WTC11 (cell line): ENCODE data around the gene GOLGA2. TPM values are rescaled to one million over a fixed set of nuclear protein-coding genes. Genes with fewer than 3 reads are reported as not detected.

Experiments
- ATAC-seq: fragments of 200-7000 bp; cut with Tn5 transposase; 2 replicates; pipeline ENCODE4 v1.10.0; 2021; ENCODE audit warnings: mild to moderate bottlenecking, moderate library complexity
- Bru-seq: library from RNA; stranded (reverse); fragments of 400-500 nt; gene quantifications from one replicate; lab custom pipeline; 2021; lab: Mats Ljungman, UMichigan
- CTCF ChIA-PET: fragments of 300-600 bp; sonication (Branson Sonifier 250); formaldehyde crosslinking; loops from one replicate; lab custom pipeline; 2021; ENCODE audit warnings: antibody characterized with exemption; lab: Charles Lee
- POLR2A ChIA-PET: fragments of 350-600 bp; sonication (Branson Sonifier 250); formaldehyde crosslinking; loops from one replicate; lab custom pipeline; 2021; ENCODE audit warnings: antibody characterized with exemption; lab: Charles Lee
- DNase-seq: peaks from one replicate; pipeline ENCODE4 v3.0.0; 2021; ENCODE audit warnings: low spot score
- H3K27ac Mint-ChIP-seq: 2 replicates; pipeline ENCODE4 v1.8.0; 2021; ENCODE audit warnings: mixed read lengths
- H3K27me3 Mint-ChIP-seq: 2 replicates; pipeline ENCODE4 v1.8.0; 2021; ENCODE audit warnings: low read depth, mild to moderate bottlenecking, moderate library complexity, mixed read lengths
- H3K36me3 Mint-ChIP-seq: 2 replicates; pipeline ENCODE4 v1.8.0; 2021; ENCODE audit warnings: mixed read lengths
- H3K4me1 Mint-ChIP-seq: 2 replicates; pipeline ENCODE4 v1.8.0; 2022; ENCODE audit warnings: mixed read lengths
- H3K4me3 Mint-ChIP-seq: 2 replicates; pipeline ENCODE4 v1.8.0; 2021; ENCODE audit warnings: mild to moderate bottlenecking, moderate library complexity, mixed read lengths
- H3K9me3 Mint-ChIP-seq: 2 replicates; pipeline ENCODE4 v1.8.0; 2021; ENCODE audit warnings: mixed read lengths
- AFF4 ChIP-seq: sonication (generic); formaldehyde crosslinking; IDR thresholded peaks from 2 replicates; pipeline ENCODE4 v1.8.1; 2023; ENCODE audit warnings: mild to moderate bottlenecking, missing genetic modification reagents, borderline replicate concordance
- ATF1 ChIP-seq: sonication (generic); formaldehyde crosslinking; IDR thresholded peaks from 2 replicates; pipeline ENCODE4 v1.8.1; 2023; ENCODE audit warnings: mild to moderate bottlenecking, moderate library complexity, missing genetic modification reagents
- ATF2 ChIP-seq: sonication (generic); formaldehyde crosslinking; IDR thresholded peaks from 2 replicates; pipeline ENCODE4 v1.8.1; 2022; ENCODE audit warnings: low read depth, missing genetic modification reagents, borderline replicate concordance
- CDX4 ChIP-seq: fragments of 250-450 bp; sonication (Bioruptor Pico); IDR thresholded peaks from 2 replicates; pipeline ENCODE4 v1.9.0; 2021; ENCODE audit warnings: moderate library complexity, mild to moderate bottlenecking, inconsistent platforms, borderline replicate concordance
- CREM ChIP-seq: sonication (generic); formaldehyde crosslinking; IDR thresholded peaks from 2 replicates; pipeline ENCODE4 v1.8.1; 2022; ENCODE audit warnings: mild to moderate bottlenecking, missing genetic modification reagents, moderate library complexity
- E2F1 ChIP-seq: sonication (generic); formaldehyde crosslinking; IDR thresholded peaks from 2 replicates; pipeline ENCODE4 v1.8.0; 2022; ENCODE audit warnings: mild to moderate bottlenecking, missing genetic modification reagents
- E2F5 ChIP-seq: sonication (generic); formaldehyde crosslinking; IDR thresholded peaks from 2 replicates; pipeline ENCODE4 v1.8.1; 2022; ENCODE audit warnings: mild to moderate bottlenecking, moderate library complexity, missing genetic modification reagents
- ELF4 ChIP-seq: sonication (generic); formaldehyde crosslinking; IDR thresholded peaks from 2 replicates; pipeline ENCODE4 v1.8.1; 2022; ENCODE audit warnings: low read depth, mild to moderate bottlenecking, moderate library complexity, missing genetic modification reagents
- EMX1 ChIP-seq: fragments of 250-450 bp; sonication (Bioruptor Pico); IDR thresholded peaks from 2 replicates; pipeline ENCODE4 v1.8.0; 2021; ENCODE audit warnings: mild to moderate bottlenecking
- GABPB1 ChIP-seq: sonication (generic); formaldehyde crosslinking; IDR thresholded peaks from 2 replicates; pipeline ENCODE4 v1.8.1; 2023; ENCODE audit warnings: mild to moderate bottlenecking, missing genetic modification reagents
- GTF2I ChIP-seq: fragments of 250-450 bp; sonication (Bioruptor Pico); conservative IDR thresholded peaks from 2 replicates; pipeline ENCODE4 v1.4.0; 2021; ENCODE audit warnings: mild to moderate bottlenecking
- JAZF1 ChIP-seq: fragments of 250-450 bp; sonication (Bioruptor Pico); IDR thresholded peaks from 2 replicates; pipeline ENCODE4 v1.9.0; 2021; ENCODE audit warnings: moderate library complexity, mild to moderate bottlenecking, inconsistent platforms
- JUN ChIP-seq: sonication (generic); formaldehyde crosslinking; IDR thresholded peaks from 2 replicates; pipeline ENCODE4 v1.8.0; 2023; ENCODE audit warnings: mild to moderate bottlenecking, missing genetic modification reagents
- MAX ChIP-seq: sonication (generic); formaldehyde crosslinking; IDR thresholded peaks from 2 replicates; pipeline ENCODE4 v1.8.0; 2022; ENCODE audit warnings: mild to moderate bottlenecking, missing genetic modification reagents
- MXD4 ChIP-seq: fragments of 250-450 bp; sonication (Bioruptor Pico); IDR thresholded peaks from 2 replicates; pipeline ENCODE4 v1.8.0; 2021; ENCODE audit warnings: mild to moderate bottlenecking, moderate library complexity, borderline replicate concordance
- MYBL2 ChIP-seq: sonication (generic); formaldehyde crosslinking; IDR thresholded peaks from 2 replicates; pipeline ENCODE4 v1.8.1; 2023; ENCODE audit warnings: mild to moderate bottlenecking, moderate library complexity, missing genetic modification reagents
- PREB ChIP-seq: sonication (generic); formaldehyde crosslinking; IDR thresholded peaks from 2 replicates; pipeline ENCODE4 v1.8.1; 2022; ENCODE audit warnings: mild to moderate bottlenecking, missing genetic modification reagents, moderate library complexity, borderline replicate concordance
- SMAD4 ChIP-seq: sonication (generic); formaldehyde crosslinking; IDR thresholded peaks from 2 replicates; pipeline ENCODE4 v1.8.0; 2022; ENCODE audit warnings: mild to moderate bottlenecking, missing genetic modification reagents
- SOX15 ChIP-seq: fragments of 250-450 bp; sonication (Bioruptor Pico); IDR thresholded peaks from 2 replicates; pipeline ENCODE4 v1.9.0; 2021; ENCODE audit warnings: mild to moderate bottlenecking
- ZNF317 ChIP-seq: sonication (generic); formaldehyde crosslinking; IDR thresholded peaks from 2 replicates; pipeline ENCODE4 v1.8.1; 2023; ENCODE audit warnings: low read depth, mild to moderate bottlenecking, moderate library complexity, missing genetic modification reagents, borderline replicate concordance
- ZNF512 ChIP-seq: sonication (generic); formaldehyde crosslinking; IDR thresholded peaks from 2 replicates; pipeline ENCODE4 v1.8.1; 2022; ENCODE audit warnings: missing genetic modification reagents, borderline replicate concordance
- long read RNA-seq, 3 experiments: library from RNA in 1 of 3; library from capped mRNA in 1 of 3; library from polyadenylated mRNA in 1 of 3; unstranded in 2 of 3; stranded (forward) in 1 of 3; transcript quantifications; one replicate each; pipeline ENCODE4 v2.0.0, GENCODE V29; 2021
- total RNA-seq: library from RNA; stranded (reverse); gene quantifications from 3 replicates; pipeline ENCODE4 v1.2.3, GENCODE V29; 2021

The GOLGA2 gene
- total RNA-seq (54.7 to 66.3 TPM (median 58.8 TPM) in 3 replicates), Bru-seq, nascent RNA (percentile 75 among the genes with signal in this experiment)
- long read RNA-seq, experiment 1, full-length matches to known transcripts: 23 of 82 reads
- long read RNA-seq, experiment 1, partial matches to known transcripts: 26 of 82 reads
- long read RNA-seq, experiment 1, other reads (novel, unspliced or antisense): 33 of 82 reads
- long read RNA-seq, experiment 2, full-length matches to known transcripts: 3 of 49 reads
- long read RNA-seq, experiment 2, partial matches to known transcripts: 39 of 49 reads
- long read RNA-seq, experiment 2, other reads (novel, unspliced or antisense): 7 of 49 reads
- long read RNA-seq, experiment 3: 0 reads

GRCh38 chr9:128275198-128276007 is at the start of gene GOLGA2:
Gene GOLGA2 (minus strand): TSS chr9:128276007. CDS start chr9:128275976, 31 bp downstream.
- peak; percentile 16 for ATAC-seq
- H3K9me3 Mint-ChIP-seq: no peaks in the 10 kb centered on the region
- peak within 1 kb of the TSS; percentile 97 for H3K27ac Mint-ChIP-seq
- CTCF ChIA-PET: interaction anchor here (0.5 to 3.2 kb wide), 19 partner anchors 13 to 753 kb away, joined by 3 to 25 read pairs (median 5); partner anchors contain the start of genes CERCAM and SH3GLB2
- peak within 1 kb of the TSS; percentile 92 for H3K4me3 Mint-ChIP-seq
- no peak for TF ChIP-seq JAZF1 (CRISPR knock-in tag)
- TF ChIP-seq ZNF317: no peak
- TF ChIP-seq AFF4 (CRISPR knock-in tag): no peak
- no peak for TF ChIP-seq SMAD4 (CRISPR knock-in tag)
- POLR2A ChIA-PET: interaction anchor here (0.6 to 1.0 kb wide), 12 partner anchors 20 to 180 kb away, joined by 3 to 10 read pairs (median 4); partner anchors contain the start of gene ODF2
- H3K36me3 Mint-ChIP-seq: peaks cover 12% of the 10 kb centered on the region
- DNase-seq: peak; percentile 48
- no peaks in the 10 kb centered on the region; the same call in 1 of the 2 replicates for H3K27me3 Mint-ChIP-seq
- H3K4me1 Mint-ChIP-seq: peaks cover 14% of the 10 kb centered on the region

GRCh38 chr9:128324401-128324800 is 48.6 kb upstream of the GOLGA2 start:
- Mint-ChIP-seq H3K4me1 (0 out of 2 replicates have a peak, but pooled peaks cover 8% of the 10 kb centered on the region), H3K4me3 (peak overlapping the region; percentile 88), H3K9me3 (no peaks in the 10 kb centered on the region), H3K27me3 (no peaks in the 10 kb centered on the region), H3K36me3 (peaks cover 6% of the 10 kb centered on the region; the same call in 1 of the 2 replicates), H3K27ac (no peak overlapping the region)
- ChIA-PET CTCF (interaction anchor here (1.3 kb wide), 1 partner anchor 17 kb away, joined by 7 read pairs; no protein-coding TSS in a partner anchor), POLR2A (no interaction called here)
- DNase-seq (no peak), ATAC-seq (no peak)
- no peak for TF ChIP-seq GTF2I (CRISPR knock-in tag)
- no peak for TF ChIP-seq ELF4 (CRISPR knock-in tag)
- TF ChIP-seq MXD4 (CRISPR knock-in tag): no peak
- TF ChIP-seq CREM: no peak
- TF ChIP-seq EMX1: no peak
- TF ChIP-seq E2F5 (CRISPR knock-in tag): no peak
- no peak for TF ChIP-seq CDX4 (CRISPR knock-in tag)
- TF ChIP-seq ZNF512 (CRISPR knock-in tag): no peak
- no peak for TF ChIP-seq ATF1 (CRISPR knock-in tag)
- no peak for TF ChIP-seq JUN (CRISPR knock-in tag)
- TF ChIP-seq GABPB1 (CRISPR knock-in tag): no peak
- TF ChIP-seq ATF2 (CRISPR knock-in tag): no peak
- no peak for TF ChIP-seq MAX
- no peak for TF ChIP-seq SOX15 (CRISPR knock-in tag)
- no peak for TF ChIP-seq E2F1
- no peak for TF ChIP-seq MYBL2 (CRISPR knock-in tag)
- TF ChIP-seq PREB (CRISPR knock-in tag): no peak
